ENCODE measurements around the gene EMD. TPM values are rescaled to one million over a fixed set of nuclear protein-coding genes. Genes with fewer than 3 reads are reported as not detected.

EMD gene
- total RNA-seq, 2 experiments from 2014 or later = 52.1 to 59.9 TPM

DNA sequence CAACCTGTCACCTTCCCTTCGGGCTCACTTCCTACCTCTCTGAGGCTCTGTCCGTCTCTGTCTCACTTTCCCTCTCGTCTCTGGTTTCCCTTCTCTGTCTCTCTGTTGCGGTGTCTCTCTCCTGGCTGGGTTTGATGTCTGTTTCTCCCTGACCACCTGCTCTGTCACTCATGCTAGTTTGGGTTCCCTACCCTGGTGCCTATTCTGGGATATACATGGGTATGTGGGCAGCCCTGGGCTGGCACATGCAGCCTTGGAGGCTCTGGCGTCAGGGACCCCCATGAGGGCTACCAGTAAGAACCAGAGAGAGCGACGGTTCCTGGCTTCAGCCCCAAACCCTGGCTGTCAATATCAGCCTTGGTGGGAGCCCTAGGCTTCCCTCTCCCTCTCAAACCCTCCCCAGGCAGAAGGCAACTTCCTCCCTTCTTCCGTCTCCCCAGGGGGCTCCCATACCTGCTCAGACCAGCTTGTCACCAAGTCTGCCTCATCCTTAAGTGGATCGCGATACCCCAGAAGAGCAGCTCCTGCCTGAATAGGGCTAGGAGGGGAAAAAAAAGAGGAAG lies 29.6 kb downstream of the EMD start:
- H3K36me3 Mint-ChIP-seq (ENCODE audit: low read depth) = peaks cover 13% of the 10 kb centered on the region
- H3K4me3 Mint-ChIP-seq = peak overlapping the region; percentile 57
- DNase-seq = no peak
- ChIA-PET POLR2A (no interaction called here), CTCF (interaction anchor here (1.3 kb wide), 1 partner anchor 11 kb away, joined by 4 read pairs; no protein-coding TSS in a partner anchor)
- H3K27me3 Mint-ChIP-seq = no peaks in the 10 kb centered on the region
- H3K4me1 Mint-ChIP-seq = peaks cover 20% of the 10 kb centered on the region
- peak overlapping the region; percentile 72 for H3K27ac Mint-ChIP-seq
- no peaks in the 10 kb centered on the region for H3K9me3 Mint-ChIP-seq

DNA sequence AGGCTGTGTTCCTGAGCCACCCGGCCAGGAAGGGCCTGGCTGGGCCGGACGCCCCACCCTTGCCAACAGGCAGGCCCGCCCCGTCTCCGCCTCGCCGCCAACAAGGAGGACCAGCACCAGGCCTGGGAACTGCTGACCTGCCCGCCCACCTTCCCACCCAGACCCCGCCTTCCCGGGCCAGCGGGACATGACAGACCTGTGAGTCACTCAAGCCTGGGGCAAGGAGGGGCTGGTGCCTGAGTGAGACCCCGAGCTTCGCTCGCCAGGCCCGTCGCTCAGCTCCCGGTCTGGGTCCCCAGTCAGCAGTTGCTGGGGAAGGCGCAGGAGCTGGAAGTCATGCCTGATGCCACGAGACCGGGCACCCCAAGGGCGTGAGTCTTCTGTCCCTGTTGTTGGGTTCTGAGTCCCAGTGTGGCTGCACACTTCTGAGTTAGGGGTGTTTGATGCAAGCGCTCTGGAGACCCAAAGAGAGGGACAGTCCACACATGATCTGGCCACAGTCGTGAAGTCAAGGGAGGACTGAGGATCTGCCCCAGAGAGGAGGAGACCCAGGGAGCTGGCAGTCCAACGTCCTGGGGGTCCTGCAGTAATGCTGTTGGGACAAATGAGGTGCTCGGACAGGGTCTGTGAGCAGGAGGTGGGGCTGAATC lies 30.3 kb downstream of the EMD start, which contains the start of gene DNASE1L1:
DNASE1L1 (minus strand) TSS at position 33 of the 650 bp plus-strand sequence. CDS start 3,686 bp downstream, outside the sequence.
- Mint-ChIP-seq H3K4me3 (peak within 1 kb of the TSS; percentile 57), H3K9me3 (no peaks in the 10 kb centered on the region), H3K4me1 (peaks cover 20% of the 10 kb centered on the region), H3K27me3 (no peaks in the 10 kb centered on the region), H3K27ac (peak within 1 kb of the TSS; percentile 72), H3K36me3 (ENCODE audit: low read depth) (peaks cover 16% of the 10 kb centered on the region)
- CTCF ChIA-PET = interaction anchor here (1.3 to 1.7 kb wide), 2 partner anchors 10 kb away, joined by 4 to 12 read pairs; no protein-coding TSS in a partner anchor
- POLR2A ChIA-PET = no interaction called here
- no peak for DNase-seq

DNA sequence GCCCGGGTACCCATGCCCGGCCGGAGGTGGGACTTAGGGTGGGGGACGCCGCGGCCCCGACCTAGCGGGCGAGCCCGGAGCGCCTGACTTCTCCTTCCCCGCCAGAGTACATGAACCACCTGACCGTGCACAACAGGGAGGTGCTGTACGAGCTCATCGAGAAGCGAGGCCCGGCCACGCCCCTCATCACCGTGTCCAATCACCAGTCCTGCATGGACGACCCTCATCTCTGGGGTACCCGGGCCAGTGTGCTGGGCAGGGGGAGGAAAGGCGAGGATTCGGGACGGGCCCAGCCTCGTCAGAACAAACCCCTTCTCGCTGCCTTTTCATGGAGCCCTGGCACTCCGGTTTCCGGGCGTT lies 32.9 kb downstream of the EMD start:
- POLR2A ChIA-PET = interaction anchor here (1.0 to 1.2 kb wide), 2 partner anchors 14 to 78 kb away, joined by 4 read pairs; partner anchors contain the start of genes RPL10 and SLC10A3

DNA sequence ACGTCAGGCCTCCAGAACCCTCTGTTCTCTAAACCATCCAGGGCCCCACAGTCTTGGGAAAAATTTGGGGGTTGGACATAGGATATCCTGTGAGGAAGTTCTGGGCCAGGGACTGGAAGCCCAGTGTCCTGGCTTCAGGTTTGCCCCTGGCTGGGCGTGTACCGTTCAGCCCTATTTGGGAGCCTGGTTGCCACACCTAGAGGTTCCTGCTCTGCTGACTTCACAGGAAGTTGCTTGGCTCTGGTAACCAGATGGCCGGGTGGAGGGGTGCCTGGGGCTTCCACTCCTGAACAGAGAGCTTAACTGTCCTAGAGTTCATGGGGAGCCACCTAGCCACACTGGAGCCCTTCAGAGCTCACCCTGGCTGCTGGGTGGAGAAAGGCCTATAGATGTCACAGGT lies 33.4 kb downstream of the EMD start:
- POLR2A ChIA-PET = interaction anchor here (1.0 to 1.2 kb wide), 2 partner anchors 14 to 78 kb away, joined by 4 read pairs; partner anchors contain the start of genes RPL10 and SLC10A3
- Mint-ChIP-seq H3K36me3 (ENCODE audit: low read depth) (peaks cover 23% of the 10 kb centered on the region), H3K27ac (peak overlapping the region; percentile 92), H3K4me3 (peak overlapping the region; percentile 79), H3K27me3 (no peaks in the 10 kb centered on the region), H3K4me1 (peaks cover 22% of the 10 kb centered on the region), H3K9me3 (no peaks in the 10 kb centered on the region)
- CTCF ChIA-PET = interaction anchor here (0.9 to 1.8 kb wide), 3 partner anchors 11 to 17 kb away, joined by 4 to 6 read pairs (median 4); partner anchors contain the start of gene ATP6AP1
- peak; percentile 57 for DNase-seq

More for the DNA sequence above, 32.9 kb downstream of the EMD start:
- Mint-ChIP-seq H3K27ac (peak overlapping the region; percentile 92), H3K4me3 (peak overlapping the region; percentile 79), H3K4me1 (peaks cover 22% of the 10 kb centered on the region), H3K27me3 (no peaks in the 10 kb centered on the region), H3K36me3 (ENCODE audit: low read depth) (peaks cover 23% of the 10 kb centered on the region), H3K9me3 (no peaks in the 10 kb centered on the region)
- peak; percentile 57 for DNase-seq
- CTCF ChIA-PET = interaction anchor here (0.9 to 1.8 kb wide), 3 partner anchors 12 to 17 kb away, joined by 4 to 6 read pairs (median 4); partner anchors contain the start of gene ATP6AP1

DNA sequence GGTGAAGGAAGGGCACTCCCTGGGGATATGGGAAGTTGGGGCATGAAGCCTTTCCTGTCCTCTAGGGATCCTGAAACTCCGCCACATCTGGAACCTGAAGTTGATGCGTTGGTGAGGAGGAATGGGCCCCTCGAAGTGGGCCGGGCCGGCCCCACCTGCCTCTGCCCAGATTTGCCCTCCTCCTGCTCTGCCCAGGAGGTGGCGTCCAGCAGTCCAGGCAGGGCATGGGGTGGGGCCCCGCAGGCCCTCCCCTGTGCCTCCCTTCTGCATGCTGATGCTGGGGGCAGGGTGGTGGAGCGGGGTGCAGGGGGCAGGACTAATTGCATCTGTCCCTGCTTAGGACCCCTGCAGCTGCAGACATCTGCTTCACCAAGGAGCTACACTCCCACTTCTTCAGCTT lies 34.0 kb downstream of the EMD start:
- no peak for DNase-seq
- H3K27me3 Mint-ChIP-seq = no peaks in the 10 kb centered on the region
- peak overlapping the region; percentile 92 for H3K27ac Mint-ChIP-seq
- H3K4me1 Mint-ChIP-seq = peaks cover 22% of the 10 kb centered on the region
- peak overlapping the region; percentile 79 for H3K4me3 Mint-ChIP-seq
- H3K9me3 Mint-ChIP-seq = no peaks in the 10 kb centered on the region
- ChIA-PET CTCF (interaction anchor here (1.0 kb wide), 1 partner anchor 14 kb away, joined by 3 read pairs; the partner anchor contains the start of gene RPL10), POLR2A (no interaction called here)
- peaks cover 23% of the 10 kb centered on the region for H3K36me3 Mint-ChIP-seq (ENCODE audit: low read depth)

DNA sequence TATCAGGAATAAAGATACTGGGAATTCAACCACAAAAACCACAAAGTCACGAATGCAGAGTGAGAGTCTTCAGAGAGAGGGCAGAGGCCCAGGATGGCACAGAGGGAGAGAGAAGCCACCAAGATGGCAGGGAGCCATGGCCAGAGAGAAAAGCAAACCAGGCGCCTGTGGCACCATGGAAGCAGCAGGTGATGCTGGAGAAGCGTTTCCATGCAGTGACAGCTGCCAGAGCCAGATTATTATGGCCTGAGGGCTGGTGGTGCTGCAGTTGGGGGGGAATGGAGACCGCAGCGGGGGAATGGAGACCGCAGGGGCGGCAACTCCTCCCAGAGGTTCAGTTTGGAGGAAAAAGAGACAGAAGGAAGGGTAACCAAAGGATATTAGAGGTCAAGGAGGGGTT lies 38.1 kb downstream of the EMD start:
- Mint-ChIP-seq H3K9me3 (no peaks in the 10 kb centered on the region), H3K4me3 (no peak overlapping the region), H3K4me1 (peaks cover 8% of the 10 kb centered on the region), H3K27ac (no peak overlapping the region), H3K27me3 (no peaks in the 10 kb centered on the region), H3K36me3 (ENCODE audit: low read depth) (peaks cover 18% of the 10 kb centered on the region)
- no peak for DNase-seq
- ChIA-PET CTCF (interaction anchor here (1.4 kb wide), 1 partner anchor 66 kb away, joined by 3 read pairs; no protein-coding TSS in a partner anchor), POLR2A (no interaction called here)

DNA sequence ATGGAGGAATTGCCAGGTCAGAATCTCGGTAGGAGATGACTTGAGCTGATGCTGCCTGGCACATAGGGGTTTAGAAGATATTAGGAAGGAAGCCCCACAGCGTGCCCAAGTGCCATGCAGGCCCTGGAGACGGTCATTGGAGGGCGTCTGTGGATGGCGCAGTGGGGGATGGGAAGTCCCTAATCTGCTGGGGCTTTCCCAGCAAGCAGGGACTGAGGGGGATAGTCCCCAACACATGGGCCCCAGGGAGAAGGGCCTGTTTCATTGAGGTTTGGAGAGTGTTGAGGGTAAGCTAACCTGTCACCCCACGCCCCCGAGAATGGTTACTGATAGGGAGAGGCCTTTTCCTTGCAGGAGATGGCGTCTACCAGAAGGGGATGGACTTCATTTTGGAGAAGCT lies 40.1 kb downstream of the EMD start:
- H3K4me3 Mint-ChIP-seq = no peak overlapping the region
- DNase-seq = no peak
- no peaks in the 10 kb centered on the region for H3K27me3 Mint-ChIP-seq
- H3K9me3 Mint-ChIP-seq = no peaks in the 10 kb centered on the region
- H3K36me3 Mint-ChIP-seq (ENCODE audit: low read depth) = peaks cover 10% of the 10 kb centered on the region
- ChIA-PET POLR2A (no interaction called here), CTCF (interaction anchor here (1.8 kb wide), 1 partner anchor 10 kb away, joined by 4 read pairs; the partner anchor contains the start of gene DNASE1L1)
- no peak overlapping the region for H3K27ac Mint-ChIP-seq
- peaks cover 5% of the 10 kb centered on the region for H3K4me1 Mint-ChIP-seq

DNA sequence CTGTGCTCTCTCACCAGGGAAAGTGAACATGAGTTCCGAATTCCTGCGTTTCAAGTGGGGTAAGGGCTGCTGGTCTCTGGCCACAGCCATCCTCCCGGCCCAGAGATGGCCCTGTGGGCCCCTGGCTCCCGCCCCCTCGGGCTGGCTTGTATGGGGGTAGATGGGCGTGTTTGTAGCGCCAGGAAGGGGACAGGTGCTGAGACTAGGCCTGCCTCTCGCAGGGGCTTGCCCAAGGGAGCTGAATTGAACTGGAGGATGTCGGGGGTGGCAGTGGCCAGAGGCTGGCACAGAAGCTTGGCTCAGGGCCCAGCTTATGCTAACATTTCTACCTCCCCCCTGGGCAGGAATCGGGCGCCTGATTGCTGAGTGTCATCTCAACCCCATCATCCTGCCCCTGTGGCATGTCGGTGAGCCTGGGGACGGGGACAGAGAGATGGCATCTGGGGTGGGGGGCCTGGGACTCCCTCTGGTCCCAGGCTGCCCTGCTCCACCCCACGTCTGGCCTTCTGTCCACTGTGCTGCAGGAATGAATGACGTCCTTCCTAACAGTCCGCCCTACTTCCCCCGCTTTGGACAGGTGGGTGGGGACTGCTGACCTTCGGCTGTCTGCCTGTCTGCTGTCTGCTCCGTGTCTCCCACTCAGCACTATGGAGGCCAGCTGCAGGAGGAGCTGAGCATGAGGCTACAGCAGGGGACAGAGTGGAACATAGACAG lies 40.8 kb downstream of the EMD start:
- H3K9me3 Mint-ChIP-seq = no peaks in the 10 kb centered on the region
- peaks cover 8% of the 10 kb centered on the region for H3K4me1 Mint-ChIP-seq
- no peak overlapping the region for H3K27ac Mint-ChIP-seq
- ChIA-PET CTCF (interaction anchor here (1.1 to 1.8 kb wide), 2 partner anchors 11 to 20 kb away, joined by 3 to 4 read pairs; partner anchors contain the start of gene DNASE1L1), POLR2A (no interaction called here)
- H3K36me3 Mint-ChIP-seq (ENCODE audit: low read depth) = peaks cover 10% of the 10 kb centered on the region
- DNase-seq = no peak
- no peaks in the 10 kb centered on the region for H3K27me3 Mint-ChIP-seq
- H3K4me3 Mint-ChIP-seq = no peak overlapping the region

DNA sequence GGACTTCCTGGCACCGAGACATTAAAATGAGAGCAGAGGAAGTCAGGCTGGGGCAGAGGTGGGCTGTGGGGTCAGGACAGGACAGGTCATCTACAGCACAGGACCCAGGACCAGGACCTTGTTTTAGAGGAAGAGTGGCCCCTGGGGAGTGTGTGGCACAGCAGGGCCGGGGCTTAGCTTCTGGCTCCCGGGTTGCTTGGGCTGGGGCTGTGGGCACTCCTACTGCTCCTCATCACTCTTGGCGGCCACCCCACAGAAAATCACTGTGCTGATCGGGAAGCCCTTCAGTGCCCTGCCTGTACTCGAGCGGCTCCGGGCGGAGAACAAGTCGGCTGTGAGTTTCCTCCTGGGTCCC lies 41.3 kb downstream of the EMD start:
- Mint-ChIP-seq H3K9me3 (no peaks in the 10 kb centered on the region), H3K4me1 (peaks cover 8% of the 10 kb centered on the region), H3K4me3 (no peak overlapping the region), H3K36me3 (ENCODE audit: low read depth) (peaks cover 6% of the 10 kb centered on the region), H3K27me3 (no peaks in the 10 kb centered on the region), H3K27ac (no peak overlapping the region)
- ChIA-PET POLR2A (no interaction called here), CTCF (interaction anchor here (0.6 to 1.8 kb wide), 3 partner anchors 11 to 55 kb away, joined by 3 to 4 read pairs (median 3); partner anchors contain the start of gene DNASE1L1)
- no peak for DNase-seq

DNA sequence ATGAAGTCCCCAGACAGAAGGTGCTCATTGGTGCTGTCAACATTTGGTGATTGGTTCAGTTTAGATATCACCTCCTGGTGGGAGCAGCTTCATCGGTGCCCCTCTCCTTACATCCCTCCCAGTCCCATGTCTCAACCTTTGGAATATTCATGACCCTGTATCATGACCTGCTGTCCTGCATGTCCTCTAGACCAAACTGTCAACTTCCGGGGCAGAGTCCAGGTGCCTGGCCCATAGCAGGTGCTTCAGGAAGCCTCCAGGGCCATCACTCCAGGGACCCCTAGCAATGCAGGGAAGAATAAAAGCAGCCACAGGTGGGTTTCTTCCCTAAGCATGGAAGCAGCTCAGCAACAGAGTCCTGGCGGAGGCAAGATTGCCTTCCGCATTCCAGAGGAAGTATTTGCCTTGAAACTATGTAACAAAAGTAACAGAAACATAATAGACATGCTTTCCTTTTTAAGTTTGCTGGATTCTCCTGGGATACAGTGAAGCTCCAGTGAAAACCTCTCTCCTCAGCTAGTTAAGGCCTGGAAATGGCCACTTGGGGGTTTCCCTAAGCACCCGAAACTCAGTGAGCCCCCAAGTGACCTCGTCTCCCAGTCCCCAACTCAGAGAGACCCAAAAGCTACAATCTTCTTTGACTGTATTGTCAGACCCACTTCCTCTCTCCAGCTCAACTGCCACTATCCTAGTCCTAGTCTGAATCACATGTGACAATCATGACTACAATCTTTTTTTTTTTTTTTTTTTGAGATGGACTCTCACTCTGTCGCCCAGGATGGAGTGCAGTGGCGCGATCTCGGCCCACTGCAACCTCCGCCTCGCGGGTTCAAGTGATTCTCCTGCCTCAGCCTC lies 48.0 kb downstream of the EMD start:
- no peaks in the 10 kb centered on the region for H3K27me3 Mint-ChIP-seq
- no peak overlapping the region for H3K27ac Mint-ChIP-seq
- no peaks in the 10 kb centered on the region for H3K9me3 Mint-ChIP-seq
- peaks cover 28% of the 10 kb centered on the region for H3K4me1 Mint-ChIP-seq
- H3K4me3 Mint-ChIP-seq = no peak overlapping the region
- no peak for DNase-seq
- ChIA-PET CTCF (interaction anchor here (0.7 to 1.8 kb wide), 2 partner anchors 15 to 42 kb away, joined by 3 to 4 read pairs; no protein-coding TSS in a partner anchor), POLR2A (interaction anchor here (0.7 kb wide), 1 partner anchor 491 kb away, joined by 7 read pairs; no protein-coding TSS in a partner anchor)
- H3K36me3 Mint-ChIP-seq (ENCODE audit: low read depth) = peaks cover 3% of the 10 kb centered on the region

DNA sequence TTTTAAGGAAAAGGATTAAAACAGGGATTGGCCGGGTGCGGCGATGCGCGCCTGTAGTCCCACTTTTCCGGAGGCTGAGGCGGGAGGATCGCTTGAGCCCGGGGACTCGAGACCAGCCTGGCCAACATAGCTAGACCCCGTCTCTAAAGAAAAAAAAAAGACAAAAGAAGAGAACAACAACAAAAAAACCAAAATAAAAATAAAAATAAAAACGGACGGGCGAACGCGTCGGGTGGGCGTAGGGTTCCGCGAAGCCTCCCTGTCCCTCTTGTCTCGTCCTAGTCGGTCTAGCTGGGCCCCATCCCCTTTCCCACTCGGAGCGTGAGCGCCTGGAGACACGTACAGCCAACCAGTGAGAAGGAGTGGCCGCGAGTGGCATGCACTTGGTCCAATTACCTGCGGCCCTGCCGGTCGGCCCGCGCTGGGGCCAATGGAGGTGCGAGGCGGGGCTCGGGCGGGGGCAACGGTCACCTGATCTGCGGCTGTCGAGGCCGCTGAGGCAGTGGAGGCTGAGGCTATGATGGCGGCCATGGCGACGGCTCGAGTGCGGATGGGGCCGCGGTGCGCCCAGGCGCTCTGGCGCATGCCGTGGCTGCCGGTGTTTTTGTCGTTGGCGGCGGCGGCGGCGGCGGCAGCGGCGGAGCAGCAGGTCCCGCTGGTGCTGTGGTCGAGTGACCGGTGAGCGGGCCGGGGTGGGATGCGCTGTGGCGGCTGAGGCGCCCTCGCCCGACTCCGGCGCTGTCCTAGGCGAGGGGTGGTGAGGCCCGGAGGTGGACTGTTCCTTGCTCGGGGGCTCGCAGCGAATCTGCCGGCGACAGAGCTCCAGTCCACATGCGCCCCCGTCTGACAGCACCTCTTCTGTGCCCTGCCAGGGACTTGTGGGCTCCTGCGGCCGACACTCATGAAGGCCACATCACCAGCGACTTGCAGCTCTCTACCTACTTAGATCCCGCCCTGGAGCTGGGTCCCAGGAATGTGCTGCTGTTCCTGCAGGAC lies 49.4 kb downstream of the EMD start, which contains the start of gene ATP6AP1:
ATP6AP1 (plus strand) TSS at position 502 of the 996 bp plus-strand sequence; CDS start at position 518, 16 bp downstream.
- POLR2A ChIA-PET = no interaction called here
- no peaks in the 10 kb centered on the region for H3K27me3 Mint-ChIP-seq

More for the DNA sequence above, 49.4 kb downstream of the EMD start, which contains the start of gene ATP6AP1:
- peaks cover 28% of the 10 kb centered on the region for H3K4me1 Mint-ChIP-seq
- peak within 1 kb of the TSS; percentile 77 for H3K4me3 Mint-ChIP-seq
- CTCF ChIA-PET = interaction anchor here (0.8 to 1.6 kb wide), 3 partner anchors 11 to 17 kb away, joined by 3 to 4 read pairs (median 4); partner anchors contain the start of gene TAFAZZIN
- peak; percentile 90 for DNase-seq
- H3K9me3 Mint-ChIP-seq = no peaks in the 10 kb centered on the region
- H3K27ac Mint-ChIP-seq = peak within 1 kb of the TSS; percentile 79
- peaks cover 8% of the 10 kb centered on the region for H3K36me3 Mint-ChIP-seq (ENCODE audit: low read depth)
